GM12892 (cell line): ENCODE measurements around the gene SORCS2.

Source experiments
- POLR2A ChIP-seq: IDR thresholded peaks from 2 replicates; pipeline ENCODE4 v1.6.1; 2011; ENCODE audit warnings: low read depth, low read length, control low read depth
- TAF1 ChIP-seq: IDR thresholded peaks from 2 replicates; pipeline ENCODE4 v1.6.1; 2011; ENCODE audit warnings: low read depth, mild to moderate bottlenecking, control low read depth, low read length, borderline replicate concordance

GRCh38 chr4:7234355-7235029 is 42.2 kb downstream of the SORCS2 start:
- TF ChIP-seq TAF1 (no peak), POLR2A (no peak)
